PFSK-1 (cell line): ENCODE data around the gene ZNF592.

Experiments used
- FOXP2 ChIP-seq: optimal IDR thresholded peaks from 2 replicates; pipeline ENCODE3; 2011; ENCODE audit warnings: borderline replicate concordance, control low read depth, inconsistent platforms; ENCODE audit not compliant: insufficient read depth; ENCODE audit errors: extremely low read length, extremely low read depth
- POLR2AphosphoS5 ChIP-seq: IDR thresholded peaks from 2 replicates; pipeline ENCODE4 v1.6.1; 2012; ENCODE audit warnings: low read depth, mild to moderate bottlenecking, control low read depth, low read length, moderate library complexity
- SIN3A ChIP-seq: IDR thresholded peaks from 2 replicates; pipeline ENCODE4 v1.6.1; 2012; ENCODE audit warnings: mild to moderate bottlenecking, low read length, moderate library complexity, borderline replicate concordance; ENCODE audit not compliant: insufficient read depth
- TAF1 ChIP-seq: IDR thresholded peaks from 2 replicates; pipeline ENCODE4 v1.6.1; 2012; ENCODE audit warnings: low read length, control low read depth, borderline replicate concordance; ENCODE audit not compliant: insufficient read depth
- TF ChIP-seq, protein P1 (sequence below), 2 experiments: IDR thresholded peaks; 2 replicates each; pipeline versions ENCODE4 v1.6.1 to v1.8.0; 2011 to 2012; ENCODE audit warnings: low read depth in 2 of 2, low read length in 2 of 2, control low read depth in 1 of 2, inconsistent platforms in 1 of 2, mild to moderate bottlenecking in 1 of 2, moderate library complexity in 1 of 2; ENCODE audit not compliant: insufficient read depth in 1 of 2

Gene ZNF592

DNA sequence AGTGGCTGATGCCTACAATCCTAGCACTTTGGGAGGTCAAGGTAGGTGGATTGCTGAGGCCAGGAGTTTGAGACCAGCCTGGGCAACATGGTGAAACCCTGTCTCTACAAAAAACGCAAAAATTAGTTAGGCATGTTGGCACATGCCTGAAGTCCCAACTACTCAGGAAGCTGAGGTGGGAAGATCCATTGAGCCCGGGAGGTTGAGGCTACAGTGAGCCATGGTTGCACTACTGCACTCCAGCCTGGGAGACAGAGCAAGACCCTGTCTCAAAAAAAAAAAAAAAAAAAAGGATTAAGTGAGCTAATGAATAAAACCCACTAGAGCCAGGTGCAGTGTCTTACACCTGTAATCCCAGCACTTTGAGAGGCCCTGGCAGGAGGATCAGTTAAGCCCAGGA is 25.8 kb upstream of the ZNF592 start:
- TF ChIP-seq, protein P1, sequence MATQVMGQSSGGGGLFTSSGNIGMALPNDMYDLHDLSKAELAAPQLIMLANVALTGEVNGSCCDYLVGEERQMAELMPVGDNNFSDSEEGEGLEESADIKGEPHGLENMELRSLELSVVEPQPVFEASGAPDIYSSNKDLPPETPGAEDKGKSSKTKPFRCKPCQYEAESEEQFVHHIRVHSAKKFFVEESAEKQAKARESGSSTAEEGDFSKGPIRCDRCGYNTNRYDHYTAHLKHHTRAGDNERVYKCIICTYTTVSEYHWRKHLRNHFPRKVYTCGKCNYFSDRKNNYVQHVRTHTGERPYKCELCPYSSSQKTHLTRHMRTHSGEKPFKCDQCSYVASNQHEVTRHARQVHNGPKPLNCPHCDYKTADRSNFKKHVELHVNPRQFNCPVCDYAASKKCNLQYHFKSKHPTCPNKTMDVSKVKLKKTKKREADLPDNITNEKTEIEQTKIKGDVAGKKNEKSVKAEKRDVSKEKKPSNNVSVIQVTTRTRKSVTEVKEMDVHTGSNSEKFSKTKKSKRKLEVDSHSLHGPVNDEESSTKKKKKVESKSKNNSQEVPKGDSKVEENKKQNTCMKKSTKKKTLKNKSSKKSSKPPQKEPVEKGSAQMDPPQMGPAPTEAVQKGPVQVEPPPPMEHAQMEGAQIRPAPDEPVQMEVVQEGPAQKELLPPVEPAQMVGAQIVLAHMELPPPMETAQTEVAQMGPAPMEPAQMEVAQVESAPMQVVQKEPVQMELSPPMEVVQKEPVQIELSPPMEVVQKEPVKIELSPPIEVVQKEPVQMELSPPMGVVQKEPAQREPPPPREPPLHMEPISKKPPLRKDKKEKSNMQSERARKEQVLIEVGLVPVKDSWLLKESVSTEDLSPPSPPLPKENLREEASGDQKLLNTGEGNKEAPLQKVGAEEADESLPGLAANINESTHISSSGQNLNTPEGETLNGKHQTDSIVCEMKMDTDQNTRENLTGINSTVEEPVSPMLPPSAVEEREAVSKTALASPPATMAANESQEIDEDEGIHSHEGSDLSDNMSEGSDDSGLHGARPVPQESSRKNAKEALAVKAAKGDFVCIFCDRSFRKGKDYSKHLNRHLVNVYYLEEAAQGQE (IDR thresholded peaks at IDR 0.05; ENCODE audit: insufficient read depth in 1 of 2, low read depth in 2 of 2, low read length in 2 of 2): no peak
- no peak for TF ChIP-seq SIN3A
- TF ChIP-seq POLR2AphosphoS5: no peak
- no peak for TF ChIP-seq TAF1
- TF ChIP-seq FOXP2: no peak

DNA sequence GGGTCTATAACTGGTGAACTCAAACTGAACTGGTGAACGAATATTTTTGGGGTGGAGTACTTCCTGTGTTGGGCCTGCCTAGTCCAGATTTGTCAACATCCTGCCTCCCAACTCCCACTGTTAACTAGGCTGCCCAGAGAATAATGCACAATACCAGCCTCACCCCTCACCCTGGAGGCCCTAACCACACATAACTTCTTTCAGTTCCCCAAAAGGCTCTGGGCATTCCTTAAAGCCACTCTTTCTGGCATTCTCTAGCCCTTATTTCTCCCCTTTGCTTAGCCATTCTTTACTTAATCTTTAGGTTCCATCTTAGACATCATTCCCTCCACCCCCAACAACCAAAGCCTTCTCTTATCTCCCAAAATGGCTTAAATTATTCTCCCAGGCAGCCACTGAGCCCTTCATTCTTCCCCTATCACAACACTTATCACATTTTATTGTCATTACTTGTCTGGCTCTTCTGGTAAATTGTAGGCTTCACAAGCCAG is 23.3 kb upstream of the ZNF592 start:
- no peak for TF ChIP-seq FOXP2
- no peak for TF ChIP-seq POLR2AphosphoS5
- TF ChIP-seq, protein P1 (IDR thresholded peaks at IDR 0.05; ENCODE audit: insufficient read depth in 1 of 2, low read depth in 2 of 2, low read length in 2 of 2): no peak
- no peak for TF ChIP-seq TAF1
- TF ChIP-seq SIN3A: no peak

DNA sequence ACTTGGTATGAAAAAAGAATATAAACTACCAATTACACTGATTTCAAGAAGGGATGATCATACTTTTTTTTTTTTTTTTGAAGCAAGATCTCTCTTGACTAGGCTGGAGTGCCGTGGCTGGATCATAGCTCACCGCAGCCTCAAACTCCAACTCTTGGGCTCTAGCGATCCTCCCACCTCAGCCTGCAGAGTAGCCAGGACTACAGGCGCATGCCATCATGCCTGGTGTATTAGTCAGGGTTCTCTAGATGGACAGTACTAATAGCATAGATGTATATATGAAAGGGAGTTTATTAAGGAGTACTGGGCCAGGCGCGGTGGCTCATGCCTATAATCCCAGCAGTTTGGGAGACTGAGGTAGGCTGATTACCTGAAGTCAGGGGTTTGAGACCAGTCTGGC is 21.0 kb upstream of the ZNF592 start:
- TF ChIP-seq, protein P1 (IDR thresholded peaks at IDR 0.05; ENCODE audit: insufficient read depth in 1 of 2, low read depth in 2 of 2, low read length in 2 of 2): no peak
- TF ChIP-seq TAF1 (no peak), POLR2AphosphoS5 (no peak), SIN3A (no peak), FOXP2 (no peak)

DNA sequence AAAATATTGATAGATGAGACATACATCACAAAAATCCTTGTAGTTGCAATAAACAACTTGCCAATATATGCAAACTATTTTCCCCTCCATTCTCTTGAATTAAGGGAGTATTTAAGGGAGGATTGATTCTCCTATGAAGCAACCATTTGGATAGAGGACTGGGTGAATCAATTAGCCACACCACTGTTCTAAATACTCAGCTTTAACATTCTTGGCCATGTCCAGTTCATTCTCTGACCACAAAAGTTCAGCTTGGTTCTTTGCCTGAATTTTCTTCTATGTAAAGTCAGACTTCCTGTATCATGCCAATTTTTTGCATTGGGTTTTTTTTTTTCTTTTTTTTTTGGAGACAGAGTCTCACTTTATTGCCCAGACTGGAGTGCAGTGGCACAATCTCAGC is 16.6 kb upstream of the ZNF592 start:
- TF ChIP-seq POLR2AphosphoS5: no peak
- no peak for TF ChIP-seq FOXP2
- TF ChIP-seq, protein P1 (IDR thresholded peaks at IDR 0.05; ENCODE audit: insufficient read depth in 1 of 2, low read depth in 2 of 2, low read length in 2 of 2): no peak
- TF ChIP-seq SIN3A: no peak
- TF ChIP-seq TAF1: no peak
